Liver (tissue), 9 donors: ENCODE data around the gene PREP. TPM values are rescaled to one million over a fixed set of nuclear protein-coding genes. Genes with fewer than 3 reads are reported as not detected.
A peak's percentile ranks its signal among the peaks of the same experiment; 100 is the strongest.

Experiments used
- DNase-seq: peaks from one replicate; pipeline ENCODE4 v3.0.0-alpha.2; 2017; ENCODE audit warnings: low spot score
- H3K27ac ChIP-seq, 2 donors: one replicate each; pipeline ENCODE4 v1.7.0; 2013; ENCODE audit warnings: inconsistent platforms in 2 of 2, low read length in 2 of 2, control low read depth in 1 of 2, low read depth in 1 of 2, mild to moderate bottlenecking in 1 of 2
- H3K27me3 ChIP-seq, 4 donors: one replicate each; pipeline versions ENCODE4 v1.6.1 to v1.7.0; 2013; ENCODE audit warnings: low read length in 3 of 4, inconsistent platforms in 1 of 4, mild to moderate bottlenecking in 1 of 4, moderate library complexity in 1 of 4; ENCODE audit not compliant: control insufficient read depth in 4 of 4, insufficient read depth in 4 of 4
- H3K36me3 ChIP-seq, 4 donors: one replicate each; pipeline versions ENCODE4 v1.6.1 to v1.7.0; 2013; ENCODE audit warnings: low read length in 3 of 4, mild to moderate bottlenecking in 3 of 4, low read depth in 1 of 4, moderate library complexity in 1 of 4; ENCODE audit not compliant: control insufficient read depth in 4 of 4, insufficient read depth in 3 of 4
- H3K4me1 ChIP-seq, 4 donors: one replicate each; pipeline versions ENCODE4 v1.6.1 to v1.7.0; 2013; ENCODE audit warnings: low read length in 3 of 4, mild to moderate bottlenecking in 3 of 4, moderate library complexity in 1 of 4; ENCODE audit not compliant: control insufficient read depth in 4 of 4, insufficient read depth in 4 of 4
- H3K4me3 ChIP-seq, 3 donors: one replicate each; pipeline versions ENCODE4 v1.6.1 to v1.7.0; 2013; ENCODE audit warnings: low read length in 3 of 3, control low read depth in 1 of 3, low read depth in 1 of 3, mild to moderate bottlenecking in 1 of 3
- H3K9ac ChIP-seq, 2 donors: one replicate each; pipeline ENCODE4 v1.7.0; 2013; ENCODE audit warnings: low read length in 2 of 2, mild to moderate bottlenecking in 2 of 2, moderate library complexity in 2 of 2, control low read depth in 1 of 2, low read depth in 1 of 2
- H3K9me3 ChIP-seq, 4 donors: one replicate each; pipeline versions ENCODE4 v1.6.1 to v1.7.0; 2013; ENCODE audit warnings: low read length in 3 of 4; ENCODE audit not compliant: control insufficient read depth in 4 of 4
- FOXA2 ChIP-seq: IDR thresholded peaks from 2 replicates; pipeline ENCODE4 v1.6.1; 2016; ENCODE audit warnings: antibody characterized with exemption
- HNF4A ChIP-seq, 2 donors: conservative IDR thresholded peaks; 2 replicates each; pipeline ENCODE4 v1.6.1; 2016; ENCODE audit warnings: antibody characterized with exemption in 2 of 2, mild to moderate bottlenecking in 2 of 2
- HNF4G ChIP-seq: IDR thresholded peaks from 2 replicates; pipeline ENCODE4 v1.6.1; 2016; ENCODE audit warnings: antibody characterized with exemption
- NR2F2 ChIP-seq: IDR thresholded peaks from 2 replicates; pipeline ENCODE4 v1.6.1; 2016; ENCODE audit warnings: antibody characterized with exemption
- RAD21 ChIP-seq, 2 donors: IDR thresholded peaks; 2 replicates each; pipeline ENCODE4 v1.6.1; 2016; ENCODE audit warnings: antibody characterized with exemption in 2 of 2, mild to moderate bottlenecking in 2 of 2
- RXRA ChIP-seq, 2 donors: IDR thresholded peaks; 2 replicates each; pipeline ENCODE4 v1.6.1; 2017 to 2018; ENCODE audit warnings: antibody characterized with exemption in 2 of 2, mild to moderate bottlenecking in 1 of 2
- WGBS: extraction: QIAGEN DNeasy Blood & Tissue Kit; methylation state at CpG from one replicate; pipeline ENCODE4 v1.1.7; 2013; 5-methylcytosine and 5-hydroxymethylcytosine counted together
- polyA plus RNA-seq, 2 donors: library from polyadenylated mRNA; stranded (reverse) in 1 of 2; unstranded in 1 of 2; fragments of 200-250 nt in 1 of 2; fragments of >200 nt in 1 of 2; fragmentation: Nextera tagmentation in 1 of 2; extraction: Ambion mirVana in 1 of 2; gene quantifications; one replicate each; pipeline versions ENCODE4 v1.2.1 to v1.2.3, GENCODE V29; 2013 to 2015
- total RNA-seq, 2 donors: library from RNA; depleted of rRNA; stranded (reverse); fragments of >200 nt; gene quantifications; one replicate each; pipeline ENCODE4 v1.2.3, GENCODE V29; 2014
- TF ChIP-seq, protein P1 (sequence below): fragments of 150-350 bp; IDR thresholded peaks from 2 replicates; pipeline ENCODE4 v1.5.1; 2017; ENCODE audit warnings: improper control_type of control experiment, low read depth, low read length; ENCODE audit not compliant: missing input control
- TF ChIP-seq, protein P2 (sequence below): IDR thresholded peaks from 2 replicates; pipeline ENCODE4 v1.6.1; 2016; ENCODE audit warnings: antibody characterized with exemption, mild to moderate bottlenecking
- TF ChIP-seq, protein P3 (sequence below): IDR thresholded peaks from 2 replicates; pipeline ENCODE4 v1.6.1; 2016; ENCODE audit warnings: antibody characterized with exemption
- donor health status: healthy.
- donor health status: healthy.
- donor health status: healthy.
- donor health status: healthy.
- donor health status: healthy.

PREP gene
- total and polyA plus RNA-seq, 4 donors = 7.3 to 17.7 (median 13.0) TPM

DNA sequence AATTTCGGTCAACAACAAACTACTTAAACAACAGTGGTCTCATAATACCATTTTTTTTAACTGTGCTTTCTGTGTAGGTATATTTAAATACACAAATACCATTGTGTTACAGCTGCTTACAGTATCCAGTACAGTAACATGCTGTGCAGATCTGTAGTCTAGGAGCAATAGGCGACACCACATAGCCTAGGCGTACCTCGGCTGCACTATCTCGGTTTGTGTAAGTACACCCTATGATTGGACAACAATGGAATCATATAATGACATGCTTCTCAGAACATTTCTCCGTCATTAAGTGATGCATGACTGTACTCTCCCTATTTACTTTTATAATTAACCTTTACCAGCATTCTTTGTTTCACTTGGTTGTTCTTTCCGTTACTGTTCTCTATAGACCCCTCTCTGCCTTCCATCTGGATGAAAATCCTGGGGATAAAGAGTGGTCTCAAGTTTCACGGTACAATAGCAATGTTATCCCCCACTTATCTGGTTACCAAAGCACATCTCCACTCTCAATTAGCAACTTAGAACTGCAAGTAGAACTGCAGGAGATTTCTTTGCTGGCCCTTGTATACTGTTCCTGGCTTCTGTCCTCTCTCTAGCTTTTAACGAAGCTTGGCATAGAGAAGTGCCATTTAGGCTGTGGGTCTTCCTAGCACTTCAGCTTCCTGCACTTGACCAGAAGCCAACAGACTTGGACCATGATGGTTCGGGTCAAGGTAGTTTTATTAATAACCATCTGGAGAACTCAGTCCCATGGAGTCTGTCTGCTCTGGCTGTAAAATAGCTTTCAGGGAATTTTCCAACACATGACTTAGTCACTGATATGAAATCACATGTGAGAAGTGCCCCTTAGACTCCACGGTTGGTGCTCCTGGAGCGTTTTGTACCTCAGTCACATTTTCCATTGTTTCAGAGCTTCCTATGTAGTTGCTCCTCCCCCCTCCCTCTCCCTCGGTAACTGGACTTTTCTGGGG, 142.7 kb downstream of the PREP start:
- Histone ChIP-seq H3K36me3 (no peaks in the 10 kb centered on the region), H3K9ac (no peak overlapping the region), H3K27ac (no peak overlapping the region), H3K9me3 (no peaks in the 10 kb centered on the region), H3K27me3 (no peaks in the 10 kb centered on the region), H3K4me1 (peaks cover 6 to 15% (median 10%) of the 10 kb centered on the region in 4 donors), H3K4me3 (no peak overlapping the region)
- 77% methylated on average over 13 of the region's 13 CpGs for WGBS
- TF ChIP-seq NR2F2 (no peak), RXRA (IDR thresholded peaks at IDR 0.05) (no peak), RAD21 (IDR thresholded peaks at IDR 0.05) (no peak), HNF4G (no peak)
- TF ChIP-seq, protein P1, sequence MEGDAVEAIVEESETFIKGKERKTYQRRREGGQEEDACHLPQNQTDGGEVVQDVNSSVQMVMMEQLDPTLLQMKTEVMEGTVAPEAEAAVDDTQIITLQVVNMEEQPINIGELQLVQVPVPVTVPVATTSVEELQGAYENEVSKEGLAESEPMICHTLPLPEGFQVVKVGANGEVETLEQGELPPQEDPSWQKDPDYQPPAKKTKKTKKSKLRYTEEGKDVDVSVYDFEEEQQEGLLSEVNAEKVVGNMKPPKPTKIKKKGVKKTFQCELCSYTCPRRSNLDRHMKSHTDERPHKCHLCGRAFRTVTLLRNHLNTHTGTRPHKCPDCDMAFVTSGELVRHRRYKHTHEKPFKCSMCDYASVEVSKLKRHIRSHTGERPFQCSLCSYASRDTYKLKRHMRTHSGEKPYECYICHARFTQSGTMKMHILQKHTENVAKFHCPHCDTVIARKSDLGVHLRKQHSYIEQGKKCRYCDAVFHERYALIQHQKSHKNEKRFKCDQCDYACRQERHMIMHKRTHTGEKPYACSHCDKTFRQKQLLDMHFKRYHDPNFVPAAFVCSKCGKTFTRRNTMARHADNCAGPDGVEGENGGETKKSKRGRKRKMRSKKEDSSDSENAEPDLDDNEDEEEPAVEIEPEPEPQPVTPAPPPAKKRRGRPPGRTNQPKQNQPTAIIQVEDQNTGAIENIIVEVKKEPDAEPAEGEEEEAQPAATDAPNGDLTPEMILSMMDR = no peak
- DNase-seq = no peak

DNA sequence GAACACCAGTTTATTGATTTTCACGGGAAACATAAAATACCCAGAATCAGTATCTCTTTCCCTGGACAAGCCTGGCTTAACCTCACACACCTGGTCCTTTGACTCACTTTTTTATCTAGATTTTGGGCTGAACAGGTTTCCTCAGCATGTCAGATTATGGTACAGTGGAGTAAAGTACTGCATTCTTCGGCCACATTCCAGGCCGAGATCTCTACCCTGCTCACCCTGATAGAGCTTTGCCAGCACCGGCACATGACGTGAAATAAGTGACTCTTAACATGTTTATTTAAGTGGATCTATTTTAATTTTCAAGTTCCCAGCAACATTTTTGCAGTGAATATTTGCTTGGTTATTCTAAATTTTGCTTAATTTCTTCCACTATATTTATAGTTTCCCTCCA, 144.1 kb downstream of the PREP start:
- no peak overlapping the region for H3K9ac ChIP-seq
- DNase-seq = no peak
- 54% methylated on average over 5 of the region's 5 CpGs for WGBS
- no peak for TF ChIP-seq HNF4G
- TF ChIP-seq HNF4A (conservative IDR thresholded peaks at IDR 0.05) = peak in 1 of 2 donors; percentile 7
- TF ChIP-seq, protein P2, sequence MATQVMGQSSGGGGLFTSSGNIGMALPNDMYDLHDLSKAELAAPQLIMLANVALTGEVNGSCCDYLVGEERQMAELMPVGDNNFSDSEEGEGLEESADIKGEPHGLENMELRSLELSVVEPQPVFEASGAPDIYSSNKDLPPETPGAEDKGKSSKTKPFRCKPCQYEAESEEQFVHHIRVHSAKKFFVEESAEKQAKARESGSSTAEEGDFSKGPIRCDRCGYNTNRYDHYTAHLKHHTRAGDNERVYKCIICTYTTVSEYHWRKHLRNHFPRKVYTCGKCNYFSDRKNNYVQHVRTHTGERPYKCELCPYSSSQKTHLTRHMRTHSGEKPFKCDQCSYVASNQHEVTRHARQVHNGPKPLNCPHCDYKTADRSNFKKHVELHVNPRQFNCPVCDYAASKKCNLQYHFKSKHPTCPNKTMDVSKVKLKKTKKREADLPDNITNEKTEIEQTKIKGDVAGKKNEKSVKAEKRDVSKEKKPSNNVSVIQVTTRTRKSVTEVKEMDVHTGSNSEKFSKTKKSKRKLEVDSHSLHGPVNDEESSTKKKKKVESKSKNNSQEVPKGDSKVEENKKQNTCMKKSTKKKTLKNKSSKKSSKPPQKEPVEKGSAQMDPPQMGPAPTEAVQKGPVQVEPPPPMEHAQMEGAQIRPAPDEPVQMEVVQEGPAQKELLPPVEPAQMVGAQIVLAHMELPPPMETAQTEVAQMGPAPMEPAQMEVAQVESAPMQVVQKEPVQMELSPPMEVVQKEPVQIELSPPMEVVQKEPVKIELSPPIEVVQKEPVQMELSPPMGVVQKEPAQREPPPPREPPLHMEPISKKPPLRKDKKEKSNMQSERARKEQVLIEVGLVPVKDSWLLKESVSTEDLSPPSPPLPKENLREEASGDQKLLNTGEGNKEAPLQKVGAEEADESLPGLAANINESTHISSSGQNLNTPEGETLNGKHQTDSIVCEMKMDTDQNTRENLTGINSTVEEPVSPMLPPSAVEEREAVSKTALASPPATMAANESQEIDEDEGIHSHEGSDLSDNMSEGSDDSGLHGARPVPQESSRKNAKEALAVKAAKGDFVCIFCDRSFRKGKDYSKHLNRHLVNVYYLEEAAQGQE = no peak
- H3K9me3 ChIP-seq = no peaks in the 10 kb centered on the region
- H3K4me3 ChIP-seq = no peak overlapping the region
- H3K4me1 ChIP-seq = peaks cover 3 to 10% (median 7%) of the 10 kb centered on the region in 4 donors
- H3K27ac ChIP-seq = no peak overlapping the region
- no peaks in the 10 kb centered on the region for H3K27me3 ChIP-seq
- H3K36me3 ChIP-seq = no peaks in the 10 kb centered on the region

DNA sequence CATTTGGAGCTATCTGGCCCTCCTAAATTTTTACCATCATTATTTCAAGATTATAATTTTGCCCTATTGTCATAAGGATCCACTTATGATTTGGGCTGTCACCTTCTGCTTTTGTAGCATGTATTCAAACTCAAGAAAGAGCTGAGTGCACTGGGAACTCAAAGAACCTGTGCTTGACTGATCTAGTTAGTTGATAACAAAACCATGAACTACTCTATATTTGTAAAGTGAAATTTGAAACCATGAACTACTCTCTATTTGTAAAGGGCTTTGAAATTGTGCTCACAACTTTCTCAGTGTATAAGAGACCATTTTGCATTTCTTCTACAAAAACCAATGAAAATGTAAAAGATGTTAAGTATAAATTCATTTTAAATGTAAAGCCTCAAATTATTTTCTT, 145.5 kb downstream of the PREP start:
- no peak overlapping the region for H3K4me3 ChIP-seq
- no peak overlapping the region for H3K9ac ChIP-seq
- H3K4me1 ChIP-seq = peaks cover 2 to 7% (median 4%) of the 10 kb centered on the region in 4 donors
- no peak overlapping the region for H3K27ac ChIP-seq
- TF ChIP-seq, protein P3, sequence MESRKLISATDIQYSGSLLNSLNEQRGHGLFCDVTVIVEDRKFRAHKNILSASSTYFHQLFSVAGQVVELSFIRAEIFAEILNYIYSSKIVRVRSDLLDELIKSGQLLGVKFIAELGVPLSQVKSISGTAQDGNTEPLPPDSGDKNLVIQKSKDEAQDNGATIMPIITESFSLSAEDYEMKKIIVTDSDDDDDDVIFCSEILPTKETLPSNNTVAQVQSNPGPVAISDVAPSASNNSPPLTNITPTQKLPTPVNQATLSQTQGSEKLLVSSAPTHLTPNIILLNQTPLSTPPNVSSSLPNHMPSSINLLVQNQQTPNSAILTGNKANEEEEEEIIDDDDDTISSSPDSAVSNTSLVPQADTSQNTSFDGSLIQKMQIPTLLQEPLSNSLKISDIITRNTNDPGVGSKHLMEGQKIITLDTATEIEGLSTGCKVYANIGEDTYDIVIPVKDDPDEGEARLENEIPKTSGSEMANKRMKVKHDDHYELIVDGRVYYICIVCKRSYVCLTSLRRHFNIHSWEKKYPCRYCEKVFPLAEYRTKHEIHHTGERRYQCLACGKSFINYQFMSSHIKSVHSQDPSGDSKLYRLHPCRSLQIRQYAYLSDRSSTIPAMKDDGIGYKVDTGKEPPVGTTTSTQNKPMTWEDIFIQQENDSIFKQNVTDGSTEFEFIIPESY = no peak
- no peak for TF ChIP-seq FOXA2
- TF ChIP-seq NR2F2 = no peak
- H3K36me3 ChIP-seq = no peaks in the 10 kb centered on the region
- no peaks in the 10 kb centered on the region for H3K9me3 ChIP-seq
- no peak for DNase-seq
- no peaks in the 10 kb centered on the region for H3K27me3 ChIP-seq
